DMS 273 treated with DMSO at 0.1 percent for 48 hours (cell line): Measurements from ENCODE around the gene DLGAP1.
A peak's percentile ranks its signal among the peaks of the same experiment; 100 is the strongest.
"Not testable (repeated sequence)": the region's sequence is repeated elsewhere in the genome, so short reads cannot be mapped to it uniquely, and the experiment has no call there.

Source experiments
- DNase-seq: peaks from one replicate; lab custom pipeline; 2025; lab: John Stamatoyannopoulos, UW

Gene DLGAP1

GRCh38 chr18:4077721-4078120, 377.4 kb downstream of the DLGAP1 start:
- DNase-seq, result no peak

- DNase-seq, result no peak
Observed at GRCh38 chr18:4077204-4077603, 377.9 kb downstream of the DLGAP1 start.

- DNase-seq, result no peak
Observed at GRCh38 chr18:4074647-4075046, 380.5 kb downstream of the DLGAP1 start.

- DNase-seq, result no peak
Observed at GRCh38 chr18:4069183-4069582, 385.9 kb downstream of the DLGAP1 start.

GRCh38 chr18:4068552-4069158, 386.5 kb downstream of the DLGAP1 start:
- peak; percentile 15 for DNase-seq

GRCh38 chr18:4063545-4063944, 391.6 kb downstream of the DLGAP1 start:
- DNase-seq, result no peak

GRCh38 chr18:4060427-4061281, 394.5 kb downstream of the DLGAP1 start:
- DNase-seq, result no peak

GRCh38 chr18:4058179-4058578, 396.9 kb downstream of the DLGAP1 start:
- DNase-seq, result no peak

GRCh38 chr18:4040391-4041092, 414.6 kb downstream of the DLGAP1 start:
- DNase-seq, result no peak

- no peak for DNase-seq
Observed at GRCh38 chr18:4035521-4035920, 419.6 kb downstream of the DLGAP1 start.

- not testable (repeated sequence) for DNase-seq
Observed at GRCh38 chr18:4034815-4035214, 420.3 kb downstream of the DLGAP1 start.

GRCh38 chr18:4026542-4026941, 428.6 kb downstream of the DLGAP1 start:
- no peak for DNase-seq

- DNase-seq, result no peak
Observed at GRCh38 chr18:4024702-4025101, 430.4 kb downstream of the DLGAP1 start.

GRCh38 chr18:4022749-4023148, 432.4 kb downstream of the DLGAP1 start:
- not testable (repeated sequence) for DNase-seq

- DNase-seq, result no peak
Observed at GRCh38 chr18:4020026-4020425, 435.1 kb downstream of the DLGAP1 start.

GRCh38 chr18:4017480-4017879, 437.6 kb downstream of the DLGAP1 start:
- DNase-seq, result no peak

- no peak for DNase-seq
Observed at GRCh38 chr18:4016391-4017049, 438.6 kb downstream of the DLGAP1 start.

- no peak for DNase-seq
Observed at GRCh38 chr18:4007846-4008245, 447.3 kb downstream of the DLGAP1 start.

- DNase-seq, result no peak
Observed at GRCh38 chr18:4004183-4004829, 450.8 kb downstream of the DLGAP1 start.

- DNase-seq, result no peak
Observed at GRCh38 chr18:3998698-3999333, 456.3 kb downstream of the DLGAP1 start.

- peak; percentile 37 for DNase-seq
Observed at GRCh38 chr18:3995476-3996102, 459.5 kb downstream of the DLGAP1 start.
